ENCODE measurements around the gene SPEN. TPM values are rescaled to one million over a fixed set of nuclear protein-coding genes. Genes with fewer than 3 reads are reported as not detected.
A peak's percentile ranks its signal among the peaks of the same experiment; 100 is the strongest.
"Not testable (repeated sequence)": the region's sequence is repeated elsewhere in the genome, so short reads cannot be mapped to it uniquely, and the experiment has no call there.

Gene SPEN
- total and polyA plus RNA-seq, 2 of the 13 experiments (the other 11 are each of a cell fraction or from before 2014, with no cell fraction given) = 4.8 to 14.0 TPM

DNA sequence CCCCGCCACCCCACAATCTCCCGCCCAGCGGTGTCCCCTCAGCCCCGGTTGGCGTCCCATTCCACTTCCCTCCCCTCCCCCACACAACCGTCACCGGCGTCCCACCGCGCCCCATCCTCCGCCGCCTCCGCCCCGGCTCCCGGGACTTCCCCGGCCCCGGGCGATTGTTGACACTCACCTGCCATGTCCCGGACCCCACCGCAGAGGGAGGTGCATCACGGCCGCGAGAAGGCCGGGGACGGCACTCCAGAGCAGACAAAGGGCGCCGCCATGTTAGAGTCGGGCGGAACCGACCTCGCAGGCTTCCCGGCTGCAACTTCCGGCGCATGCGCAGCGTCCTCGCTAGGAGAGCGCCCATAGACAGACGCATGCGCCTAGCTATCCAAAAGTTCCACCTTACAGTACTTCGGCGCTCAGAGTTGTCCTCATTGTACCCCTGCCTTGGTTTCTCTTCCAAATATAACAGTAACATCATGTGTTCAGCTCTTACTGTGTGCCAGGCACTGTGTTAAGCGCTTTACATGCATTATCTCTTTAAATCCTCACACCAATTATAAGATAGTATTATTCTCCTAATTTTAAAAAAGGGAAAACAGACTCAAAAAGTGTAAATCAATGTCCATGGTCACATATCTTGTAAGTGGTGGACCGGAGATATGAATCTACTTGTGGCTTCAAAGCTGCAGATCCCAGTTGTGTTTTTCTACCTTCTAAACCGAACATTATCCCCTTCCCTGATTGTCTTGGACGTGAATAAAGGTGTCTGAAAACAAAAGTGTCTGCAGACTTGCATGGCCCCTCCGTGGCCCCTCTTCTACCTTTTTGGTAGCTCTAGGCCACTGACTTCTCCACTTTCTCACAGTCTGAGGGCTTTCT is 128.5 kb downstream of the SPEN start, which contains the start of gene ZBTB17 (continued):
- no peak for TF ChIP-seq ATAD3A (CRISPR knock-in tag; IDR thresholded peaks at IDR 0.05)
- no peak for TF ChIP-seq HNRNPL (IDR thresholded peaks at IDR 0.05; ENCODE audit: low read depth, low read length)
- peak; percentile 26; the same call in 1 of the 2 replicates for TF ChIP-seq ZNF24 (IDR thresholded peaks at IDR 0.05)

DNA sequence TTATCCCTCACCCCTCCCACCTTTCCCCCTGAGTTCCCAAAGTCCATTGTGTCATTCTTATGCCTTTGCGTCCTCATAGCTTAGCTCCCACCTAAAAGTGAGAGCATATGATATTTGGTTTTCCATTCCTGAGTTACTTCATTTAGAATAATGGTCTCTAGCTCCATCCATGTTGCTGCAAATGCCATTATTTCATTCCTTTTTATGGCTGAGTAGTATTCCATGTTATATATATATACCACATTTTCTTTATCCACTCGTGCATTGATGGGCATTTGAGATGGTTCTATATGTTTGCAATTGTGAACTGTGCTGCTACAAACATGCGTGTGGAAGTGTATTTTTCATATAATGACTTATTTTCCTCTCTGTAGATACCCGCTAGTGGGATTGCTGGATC is 130.4 kb downstream of the SPEN start:
- CTCF ChIA-PET (ENCODE audit: low intra/inter-chr PET ratio, low total read pairs); intact Hi-C loops (cut with micrococcal nuclease; ENCODE audit: unreplicated experiment); BruUV-seq (replicated peaks); H3K4me3 ChIP-seq (replicated peaks in 1 of 3; ENCODE audit: insufficient read depth in 1 of 3, low read depth in 2 of 3, low read length in 3 of 3); POLR2A ChIA-PET; ATAC-seq; FAIRE-seq; H3K27me3 ChIP-seq (ENCODE audit: control insufficient read depth in 1 of 2, insufficient read depth in 2 of 2, low read length in 2 of 2); H4K20me1 ChIP-seq (ENCODE audit: insufficient read depth, low read length); DNase-seq (ENCODE audit: low spot score); in situ Hi-C loops (cut with HindIII; ENCODE audit: extremely low pct_ligation_motif_present, low pct_unique_long_range_greater_than_20kb); H3K4me2 ChIP-seq (ENCODE audit: low read depth, low read length); H3K27ac ChIP-seq (ENCODE audit: extremely low read length, insufficient read depth, low read length); H3K9me3 ChIP-seq (ENCODE audit: low read length); H2AFZ ChIP-seq (ENCODE audit: low read length); H3K9ac ChIP-seq (ENCODE audit: insufficient read depth, low read depth, low read length); H3K36me3 ChIP-seq (replicated peaks in 1 of 2; ENCODE audit: control insufficient read depth in 1 of 2, insufficient read depth in 2 of 2, low read length in 2 of 2): not testable (repeated sequence)
- Histone ChIP-seq H3K4me1 (ENCODE audit: insufficient read depth, low read length) (peaks cover 46% of the 10 kb centered on the region), H3K79me2 (ENCODE audit: insufficient read depth, low read length) (peaks cover 14% of the 10 kb centered on the region)
- WGBS (ENCODE audit: low lambda C conversion rate) = 59% methylated on average over 4 of the region's 4 CpGs

GRCh38 chr1:15981679-15982078 is 134.2 kb downstream of the SPEN start:
- Histone ChIP-seq H3K9ac (ENCODE audit: insufficient read depth, low read depth, low read length) (no peak overlapping the region), H3K4me1 (ENCODE audit: insufficient read depth, low read length) (peaks cover 44% of the 10 kb centered on the region), H3K4me2 (ENCODE audit: low read depth, low read length) (no peak overlapping the region), H3K4me3 (replicated peaks in 1 of 3; ENCODE audit: insufficient read depth in 1 of 3, low read depth in 2 of 3, low read length in 3 of 3) (no peak overlapping the region), H3K27me3 (ENCODE audit: control insufficient read depth in 1 of 2, insufficient read depth in 2 of 2, low read length in 2 of 2) (no peaks in the 10 kb centered on the region), H2AFZ (ENCODE audit: low read length) (no peak overlapping the region), H3K9me3 (ENCODE audit: low read length) (peaks cover 7% of the 10 kb centered on the region), H3K27ac (ENCODE audit: extremely low read length, insufficient read depth, low read length) (no peak overlapping the region), H3K79me2 (ENCODE audit: insufficient read depth, low read length) (no peaks in the 10 kb centered on the region), H3K36me3 (replicated peaks in 1 of 2; ENCODE audit: control insufficient read depth in 1 of 2, insufficient read depth in 2 of 2, low read length in 2 of 2) (no peaks in the 10 kb centered on the region), H4K20me1 (ENCODE audit: insufficient read depth, low read length) (no peaks in the 10 kb centered on the region)
- POLR2A ChIA-PET = no interaction called here
- no peak for FAIRE-seq
- WGBS (ENCODE audit: low lambda C conversion rate) = 17% methylated on average over 3 of the region's 3 CpGs
- intact Hi-C loops (cut with micrococcal nuclease; ENCODE audit: unreplicated experiment) (no loop called here), in situ Hi-C loops (cut with HindIII; ENCODE audit: extremely low pct_ligation_motif_present, low pct_unique_long_range_greater_than_20kb) (no loop called here)
- CTCF ChIA-PET (ENCODE audit: low intra/inter-chr PET ratio, low total read pairs) = no interaction called here
- no peak for ATAC-seq
- no TSS peak for BruUV-seq (replicated peaks)
- DNase-seq (ENCODE audit: low spot score) = no peak
- no peak for TF ChIP-seq ZBED4 (CRISPR knock-in tag; IDR thresholded peaks at IDR 0.05; ENCODE audit: borderline replicate concordance)
- TF ChIP-seq, protein P1, sequence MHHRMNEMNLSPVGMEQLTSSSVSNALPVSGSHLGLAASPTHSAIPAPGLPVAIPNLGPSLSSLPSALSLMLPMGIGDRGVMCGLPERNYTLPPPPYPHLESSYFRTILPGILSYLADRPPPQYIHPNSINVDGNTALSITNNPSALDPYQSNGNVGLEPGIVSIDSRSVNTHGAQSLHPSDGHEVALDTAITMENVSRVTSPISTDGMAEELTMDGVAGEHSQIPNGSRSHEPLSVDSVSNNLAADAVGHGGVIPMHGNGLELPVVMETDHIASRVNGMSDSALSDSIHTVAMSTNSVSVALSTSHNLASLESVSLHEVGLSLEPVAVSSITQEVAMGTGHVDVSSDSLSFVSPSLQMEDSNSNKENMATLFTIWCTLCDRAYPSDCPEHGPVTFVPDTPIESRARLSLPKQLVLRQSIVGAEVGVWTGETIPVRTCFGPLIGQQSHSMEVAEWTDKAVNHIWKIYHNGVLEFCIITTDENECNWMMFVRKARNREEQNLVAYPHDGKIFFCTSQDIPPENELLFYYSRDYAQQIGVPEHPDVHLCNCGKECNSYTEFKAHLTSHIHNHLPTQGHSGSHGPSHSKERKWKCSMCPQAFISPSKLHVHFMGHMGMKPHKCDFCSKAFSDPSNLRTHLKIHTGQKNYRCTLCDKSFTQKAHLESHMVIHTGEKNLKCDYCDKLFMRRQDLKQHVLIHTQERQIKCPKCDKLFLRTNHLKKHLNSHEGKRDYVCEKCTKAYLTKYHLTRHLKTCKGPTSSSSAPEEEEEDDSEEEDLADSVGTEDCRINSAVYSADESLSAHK (CRISPR knock-in tag; IDR thresholded peaks at IDR 0.05; ENCODE audit: borderline replicate concordance) = no peak
- no peak for TF ChIP-seq THRA (CRISPR knock-in tag; IDR thresholded peaks at IDR 0.05; ENCODE audit: borderline replicate concordance)
